DND-41 (cell line): ENCODE data around the gene CIZ1.

ENCODE experiments used
- ATAC-seq: fragments of 200-7000 bp; cut with Tn5 transposase; 3 replicates; pipeline ENCODE4 v1.9.1; 2021; ENCODE audit warnings: low read depth; ENCODE audit not compliant: insufficient read depth
- DNase-seq: peaks from one replicate; pipeline ENCODE4 v3.0.0-alpha.2; 2020
- H2AFZ ChIP-seq: 2 replicates; pipeline ENCODE4 v1.6.0; 2012; ENCODE audit warnings: low read depth, low read length
- H3K27ac ChIP-seq: 2 replicates; pipeline ENCODE4 v1.5.1; 2012; ENCODE audit warnings: low read length, inconsistent platforms
- H3K27me3 ChIP-seq: fragments of 200-600 bp; sonication (generic); 2 replicates; pipeline ENCODE4 v1.6.0; 2012; ENCODE audit warnings: low read length, mild to moderate bottlenecking, inconsistent platforms; ENCODE audit not compliant: insufficient read depth, poor library complexity
- H3K36me3 ChIP-seq: 2 replicates; pipeline ENCODE4 v1.5.1; 2012; ENCODE audit warnings: low read length, inconsistent platforms; ENCODE audit not compliant: insufficient read depth
- H3K4me1 ChIP-seq: 2 replicates; pipeline ENCODE4 v1.5.1; 2012; ENCODE audit warnings: mild to moderate bottlenecking, low read length; ENCODE audit not compliant: insufficient read depth
- H3K4me2 ChIP-seq: 2 replicates; pipeline ENCODE4 v1.6.0; 2012; ENCODE audit warnings: mild to moderate bottlenecking, moderate library complexity, low read length, inconsistent platforms; ENCODE audit not compliant: insufficient read depth
- H3K4me3 ChIP-seq, 2 experiments: fragments of 200-600 bp in 1 of 2; shearing (Covaris generic) in 1 of 2; 2 replicates each; pipeline ENCODE4 v1.5.1; 2012 to 2016; ENCODE audit warnings: inconsistent platforms in 2 of 2, low read length in 2 of 2, mild to moderate bottlenecking in 2 of 2, low read depth in 1 of 2, moderate library complexity in 1 of 2
- H3K79me2 ChIP-seq: 2 replicates; pipeline ENCODE4 v1.6.0; 2012; ENCODE audit warnings: low read length, inconsistent platforms; ENCODE audit not compliant: insufficient read depth
- H3K9ac ChIP-seq: 2 replicates; pipeline ENCODE4 v1.6.0; 2012; ENCODE audit warnings: low read depth, mild to moderate bottlenecking, inconsistent platforms, low read length, moderate library complexity
- H3K9me3 ChIP-seq: 2 replicates; pipeline ENCODE4 v1.5.1; 2012; ENCODE audit warnings: low read length, moderate library complexity, mild to moderate bottlenecking, inconsistent platforms; ENCODE audit not compliant: insufficient read depth, severe bottlenecking
- H4K20me1 ChIP-seq: 2 replicates; pipeline ENCODE4 v1.6.0; 2012; ENCODE audit warnings: low read length; ENCODE audit not compliant: insufficient read depth
- CTCF ChIP-seq: IDR thresholded peaks from 2 replicates; pipeline ENCODE4 v1.5.1; 2012; ENCODE audit warnings: borderline replicate concordance, low read length, moderate library complexity, mild to moderate bottlenecking; ENCODE audit not compliant: poor library complexity, severe bottlenecking; ENCODE audit errors: extremely low read depth
- EZH2 ChIP-seq: IDR thresholded peaks from 3 replicates; pipeline ENCODE4 v1.6.1; 2012; ENCODE audit warnings: borderline replicate concordance, low read depth, mild to moderate bottlenecking, moderate library complexity, low read length, inconsistent platforms; ENCODE audit not compliant: severe bottlenecking

Gene CIZ1

GRCh38 chr9:128175726-128176125 is 15.6 kb downstream of the CIZ1 start:
- DNase-seq (no peak), ATAC-seq (no peak)
- Histone ChIP-seq H3K4me2 (no peak overlapping the region), H3K4me3 (no peak overlapping the region), H3K27me3 (no peaks in the 10 kb centered on the region), H3K27ac (no peak overlapping the region), H3K36me3 (peaks cover 54% of the 10 kb centered on the region), H3K4me1 (no peaks in the 10 kb centered on the region), H3K9ac (no peak overlapping the region), H4K20me1 (no peaks in the 10 kb centered on the region), H2AFZ (no peak overlapping the region), H3K79me2 (no peaks in the 10 kb centered on the region), H3K9me3 (peaks cover 8% of the 10 kb centered on the region)
- TF ChIP-seq CTCF (no peak), EZH2 (no peak)

- H3K4me3 ChIP-seq, result no peak overlapping the region
- no peaks in the 10 kb centered on the region for H3K79me2 ChIP-seq
- H3K4me2 ChIP-seq, result no peak overlapping the region
- no peak overlapping the region for H3K27ac ChIP-seq
- no peak overlapping the region for H2AFZ ChIP-seq
- no peaks in the 10 kb centered on the region for H3K27me3 ChIP-seq
- TF ChIP-seq EZH2 (no peak), CTCF (no peak)
- ATAC-seq (no peak), DNase-seq (no peak)
- H3K9ac ChIP-seq, result no peak overlapping the region
- H4K20me1 ChIP-seq, result no peaks in the 10 kb centered on the region
- H3K4me1 ChIP-seq, result no peaks in the 10 kb centered on the region
- H3K36me3 ChIP-seq, result peaks cover 49% of the 10 kb centered on the region
- H3K9me3 ChIP-seq, result peaks cover 8% of the 10 kb centered on the region
These were observed 16.2 kb downstream of the CIZ1 start for GRCh38 chr9:128175102-128175563.

GRCh38 chr9:128174062-128174461 is 17.3 kb downstream of the CIZ1 start:
- H3K27me3 ChIP-seq, result no peaks in the 10 kb centered on the region
- H2AFZ ChIP-seq, result no peak overlapping the region
- H3K9me3 ChIP-seq, result peaks cover 4% of the 10 kb centered on the region
- ATAC-seq, result no peak
- TF ChIP-seq EZH2, result no peak
- no peak for TF ChIP-seq CTCF
- H3K4me2 ChIP-seq, result no peak overlapping the region
- no peak overlapping the region for H3K27ac ChIP-seq
- no peaks in the 10 kb centered on the region for H3K4me1 ChIP-seq
- H4K20me1 ChIP-seq, result no peaks in the 10 kb centered on the region
- H3K4me3 ChIP-seq, result no peak overlapping the region
- DNase-seq, result no peak
- H3K79me2 ChIP-seq, result no peaks in the 10 kb centered on the region
- H3K36me3 ChIP-seq, result peaks cover 49% of the 10 kb centered on the region
- H3K9ac ChIP-seq, result no peak overlapping the region

- no peak for ATAC-seq
- no peaks in the 10 kb centered on the region for H3K27me3 ChIP-seq
- H3K4me2 ChIP-seq, result no peak overlapping the region
- no peaks in the 10 kb centered on the region for H3K4me1 ChIP-seq
- H2AFZ ChIP-seq, result no peak overlapping the region
- no peak overlapping the region for H3K27ac ChIP-seq
- peaks cover 48% of the 10 kb centered on the region for H3K36me3 ChIP-seq
- DNase-seq, result no peak
- H4K20me1 ChIP-seq, result no peaks in the 10 kb centered on the region
- no peak overlapping the region for H3K4me3 ChIP-seq
- H3K79me2 ChIP-seq, result no peaks in the 10 kb centered on the region
- no peak overlapping the region for H3K9ac ChIP-seq
- no peaks in the 10 kb centered on the region for H3K9me3 ChIP-seq
- TF ChIP-seq EZH2, result no peak
- no peak for TF ChIP-seq CTCF
These were observed 21.4 kb downstream of the CIZ1 start for GRCh38 chr9:128169925-128170324.
